WTC11 (cell line): ENCODE measurements around the gene AKT1S1.

ENCODE experiments used
- ATF6 ChIP-seq: sonication (generic); formaldehyde crosslinking; IDR thresholded peaks from 2 replicates; pipeline ENCODE4 v1.8.1; 2023; ENCODE audit warnings: mild to moderate bottlenecking, missing genetic modification reagents
- CTCF ChIP-seq: fragments of 200-600 bp; IDR thresholded peaks from 2 replicates; pipeline ENCODE4 v1.8.0; 2022; ENCODE audit warnings: antibody characterized with exemption
- E2F4 ChIP-seq: sonication (generic); formaldehyde crosslinking; IDR thresholded peaks from 2 replicates; pipeline ENCODE4 v1.8.1; 2022; ENCODE audit warnings: low read depth, mild to moderate bottlenecking, moderate library complexity, missing genetic modification reagents, borderline replicate concordance
- MAX ChIP-seq: sonication (generic); formaldehyde crosslinking; IDR thresholded peaks from 2 replicates; pipeline ENCODE4 v1.8.0; 2022; ENCODE audit warnings: mild to moderate bottlenecking, missing genetic modification reagents
- USF2 ChIP-seq: sonication (generic); formaldehyde crosslinking; IDR thresholded peaks from 2 replicates; pipeline ENCODE4 v1.8.1; 2023; ENCODE audit warnings: mild to moderate bottlenecking, missing genetic modification reagents, moderate library complexity

GRCh38 chr19:49854378-49855263 is 22.5 kb downstream of the AKT1S1 start:
- TF ChIP-seq CTCF: no peak
- no peak for TF ChIP-seq MAX (CRISPR knock-in tag)
- no peak for TF ChIP-seq E2F4 (CRISPR knock-in tag)
- no peak for TF ChIP-seq ATF6 (CRISPR knock-in tag)
- no peak for TF ChIP-seq USF2
